Coronary artery (tissue), 2 donors: ENCODE results near the gene PDXP.
A peak's percentile ranks its signal among the peaks of the same experiment; 100 is the strongest.

Experiments used
- DNase-seq: peaks from one replicate; pipeline ENCODE4 v3.0.0-alpha.2; 2017; ENCODE audit warnings: low spot score
- H3K27ac ChIP-seq, 2 donors: fragments of 200-600 bp; sonication (generic); one replicate each; pipeline ENCODE4 v1.5.1; 2016 to 2019
- H3K4me3 ChIP-seq: fragments of 200-600 bp; sonication (generic); 2 replicates; pipeline ENCODE4 v1.5.1; 2016; ENCODE audit warnings: mild to moderate bottlenecking, moderate library complexity
- TF ChIP-seq, protein P1 (sequence below): fragments of 200-600 bp; sonication (generic); IDR thresholded peaks from one replicate; pipeline ENCODE4 v1.5.1; 2019; ENCODE audit warnings: antibody characterized with exemption

Gene PDXP

GRCh38 chr22:37617431-37617830 lies 41.1 kb upstream of the PDXP start:
- H3K27ac ChIP-seq = no peak overlapping the region
- no peak for DNase-seq
- TF ChIP-seq, protein P1, sequence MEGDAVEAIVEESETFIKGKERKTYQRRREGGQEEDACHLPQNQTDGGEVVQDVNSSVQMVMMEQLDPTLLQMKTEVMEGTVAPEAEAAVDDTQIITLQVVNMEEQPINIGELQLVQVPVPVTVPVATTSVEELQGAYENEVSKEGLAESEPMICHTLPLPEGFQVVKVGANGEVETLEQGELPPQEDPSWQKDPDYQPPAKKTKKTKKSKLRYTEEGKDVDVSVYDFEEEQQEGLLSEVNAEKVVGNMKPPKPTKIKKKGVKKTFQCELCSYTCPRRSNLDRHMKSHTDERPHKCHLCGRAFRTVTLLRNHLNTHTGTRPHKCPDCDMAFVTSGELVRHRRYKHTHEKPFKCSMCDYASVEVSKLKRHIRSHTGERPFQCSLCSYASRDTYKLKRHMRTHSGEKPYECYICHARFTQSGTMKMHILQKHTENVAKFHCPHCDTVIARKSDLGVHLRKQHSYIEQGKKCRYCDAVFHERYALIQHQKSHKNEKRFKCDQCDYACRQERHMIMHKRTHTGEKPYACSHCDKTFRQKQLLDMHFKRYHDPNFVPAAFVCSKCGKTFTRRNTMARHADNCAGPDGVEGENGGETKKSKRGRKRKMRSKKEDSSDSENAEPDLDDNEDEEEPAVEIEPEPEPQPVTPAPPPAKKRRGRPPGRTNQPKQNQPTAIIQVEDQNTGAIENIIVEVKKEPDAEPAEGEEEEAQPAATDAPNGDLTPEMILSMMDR = no peak
- H3K4me3 ChIP-seq = no peak overlapping the region

DNA sequence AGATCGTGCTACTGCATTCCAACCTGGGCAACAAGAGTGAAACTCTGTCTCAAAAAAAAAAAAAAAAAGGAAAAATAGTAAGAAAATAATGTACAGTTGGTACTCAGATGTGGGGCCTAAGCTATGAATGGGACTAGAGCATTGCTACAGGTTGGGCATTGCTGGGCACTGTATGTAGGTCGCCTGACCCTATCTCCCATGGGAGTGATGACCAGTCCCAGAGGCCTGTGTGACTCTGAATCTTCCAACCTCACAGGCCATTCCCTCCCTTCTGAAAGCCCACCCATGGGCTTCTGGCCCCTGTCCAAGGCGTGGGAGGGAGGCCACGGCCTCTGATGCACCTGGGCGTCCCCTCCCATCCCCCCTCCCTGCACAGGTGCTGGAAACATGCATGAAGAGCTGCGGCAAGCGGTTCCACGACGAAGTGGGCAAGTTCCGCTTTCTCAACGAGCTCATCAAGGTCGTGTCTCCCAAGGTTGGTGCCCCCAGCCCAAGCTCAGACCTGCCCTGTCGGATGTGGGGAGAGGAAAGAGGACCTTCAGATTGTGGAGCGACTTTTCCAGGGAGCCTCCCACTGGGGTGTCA lies 40.4 kb upstream of the PDXP start:
- H3K4me3 ChIP-seq = no peak overlapping the region
- no peak overlapping the region for H3K27ac ChIP-seq
- no peak for DNase-seq
- TF ChIP-seq, protein P1 = no peak

DNA sequence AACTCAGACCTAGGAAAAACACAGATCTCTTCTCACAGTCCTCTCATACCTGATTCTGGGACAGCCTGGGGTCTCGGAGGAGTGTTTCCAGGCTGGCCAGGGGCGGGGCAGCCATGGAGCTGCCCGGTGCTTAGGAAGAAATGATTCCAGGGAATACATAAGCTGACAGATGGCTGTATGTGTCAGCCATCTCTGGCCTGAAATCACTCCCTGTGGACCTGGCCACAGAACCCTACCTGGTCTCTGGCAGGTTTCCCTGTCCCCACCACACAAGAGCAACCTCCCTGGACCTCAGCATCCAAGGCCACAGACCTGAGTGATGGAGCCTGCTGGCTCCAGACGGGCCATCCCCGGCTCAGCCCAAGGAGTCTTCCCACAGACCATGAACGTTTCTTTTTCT lies 39.8 kb upstream of the PDXP start:
- no peak for DNase-seq
- H3K27ac ChIP-seq = no peak overlapping the region

DNA sequence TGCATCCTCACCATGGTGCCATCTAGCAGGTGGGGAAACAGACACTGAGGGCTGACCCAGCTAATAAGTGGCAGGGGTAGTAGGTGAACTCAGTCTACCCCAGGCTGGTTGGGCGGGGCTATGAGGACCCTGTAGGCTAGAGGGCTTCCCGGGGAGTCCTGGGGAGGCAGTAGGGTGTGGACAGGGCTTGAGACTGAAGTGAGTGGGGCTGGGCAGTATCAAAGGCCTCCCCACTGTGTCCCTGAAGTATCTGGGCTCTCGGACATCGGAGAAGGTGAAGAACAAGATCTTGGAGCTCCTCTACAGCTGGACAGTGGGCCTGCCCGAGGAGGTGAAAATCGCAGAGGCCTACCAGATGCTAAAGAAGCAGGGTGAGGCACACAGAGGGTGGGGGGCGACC lies 38.5 kb upstream of the PDXP start:
- DNase-seq = no peak
- Histone ChIP-seq H3K27ac (no peak overlapping the region), H3K4me3 (no peak overlapping the region)
- TF ChIP-seq, protein P1 = no peak

More for the DNA sequence above, 39.8 kb upstream of the PDXP start:
- TF ChIP-seq, protein P1 = no peak
- no peak overlapping the region for H3K4me3 ChIP-seq

DNA sequence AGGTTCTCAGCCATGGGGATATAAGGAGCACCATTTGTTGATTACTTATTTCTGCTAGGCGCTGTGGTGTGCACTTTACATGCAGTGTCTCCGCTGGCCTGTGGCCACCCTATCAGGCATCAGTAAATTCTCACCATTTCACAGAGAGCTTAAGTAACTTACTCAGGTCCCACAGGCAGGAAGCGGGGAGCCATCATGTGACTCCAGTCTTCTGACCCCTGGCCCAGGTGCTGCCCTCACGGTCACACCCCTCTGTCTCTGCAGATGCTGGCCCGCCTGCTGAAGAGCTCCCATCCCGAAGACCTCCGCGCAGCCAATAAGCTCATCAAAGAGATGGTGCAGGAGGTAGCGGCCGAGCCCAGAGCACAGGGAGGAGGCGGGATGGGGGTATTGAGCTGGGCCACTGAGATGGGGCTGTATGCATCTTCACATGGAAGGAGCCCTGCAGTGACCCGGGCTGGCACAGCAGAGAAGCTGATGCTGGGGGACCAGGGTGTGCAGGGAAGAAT lies 37.1 kb upstream of the PDXP start:
- no peak for DNase-seq
- TF ChIP-seq, protein P1 = no peak
- H3K27ac ChIP-seq = no peak overlapping the region
- no peak overlapping the region for H3K4me3 ChIP-seq

DNA sequence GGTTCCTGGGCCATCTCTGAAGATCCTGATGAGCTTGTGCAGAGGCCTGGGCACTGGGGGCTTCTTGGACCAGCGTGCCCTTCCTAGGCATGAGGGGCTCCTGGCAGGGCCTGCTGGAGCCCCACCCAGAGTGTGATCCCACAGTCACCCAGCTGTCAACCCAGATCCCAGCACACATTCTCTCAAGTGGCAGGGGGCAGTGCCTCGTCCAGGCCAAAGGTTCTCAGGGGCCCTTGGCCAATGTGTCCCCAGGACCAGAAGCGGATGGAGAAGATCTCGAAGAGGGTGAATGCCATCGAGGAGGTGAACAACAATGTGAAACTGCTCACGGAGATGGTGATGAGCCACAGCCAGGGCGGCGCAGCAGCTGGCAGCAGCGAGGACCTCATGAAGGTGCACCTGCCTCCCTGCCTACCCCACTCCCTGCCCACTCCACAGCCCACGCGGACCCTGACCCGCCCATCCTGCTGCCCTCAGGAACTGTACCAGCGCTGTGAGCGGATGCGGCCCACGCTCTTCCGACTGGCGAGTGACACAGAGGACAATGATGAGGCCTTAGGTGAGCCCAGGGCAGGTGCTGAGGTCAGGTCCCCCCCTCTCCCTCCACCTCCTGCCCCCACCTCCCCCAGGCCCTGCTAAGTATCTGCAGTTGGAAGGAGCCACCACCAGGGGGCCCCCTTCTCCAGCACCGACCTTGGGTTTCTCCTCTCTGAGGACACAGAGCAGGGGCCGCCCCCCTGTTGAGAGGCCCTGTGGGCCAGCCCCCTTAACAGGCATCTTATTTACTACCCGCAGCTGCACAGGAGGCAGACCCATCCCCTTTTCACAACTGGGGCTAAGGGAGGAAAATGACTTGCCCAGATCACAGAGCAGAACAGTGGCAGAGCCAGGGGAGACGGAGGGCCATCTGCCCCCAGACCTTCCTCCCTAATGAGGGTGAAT lies 35.2 kb upstream of the PDXP start:
- Histone ChIP-seq H3K4me3 (no peak overlapping the region), H3K27ac (peak overlapping the region in 1 of 2 donors; percentile 49)
- DNase-seq = no peak
- TF ChIP-seq, protein P1 = peak; percentile 93

- H3K27ac ChIP-seq = peak overlapping the region in 1 of 2 donors; percentile 49
- no peak overlapping the region for H3K4me3 ChIP-seq
- DNase-seq = no peak
- TF ChIP-seq, protein P1 = no peak
These were observed 34.5 kb upstream of the PDXP start for GRCh38 chr22:37624017-37624365.
